ENCODE measurements around the gene RRAD.

The RRAD gene

DNA sequence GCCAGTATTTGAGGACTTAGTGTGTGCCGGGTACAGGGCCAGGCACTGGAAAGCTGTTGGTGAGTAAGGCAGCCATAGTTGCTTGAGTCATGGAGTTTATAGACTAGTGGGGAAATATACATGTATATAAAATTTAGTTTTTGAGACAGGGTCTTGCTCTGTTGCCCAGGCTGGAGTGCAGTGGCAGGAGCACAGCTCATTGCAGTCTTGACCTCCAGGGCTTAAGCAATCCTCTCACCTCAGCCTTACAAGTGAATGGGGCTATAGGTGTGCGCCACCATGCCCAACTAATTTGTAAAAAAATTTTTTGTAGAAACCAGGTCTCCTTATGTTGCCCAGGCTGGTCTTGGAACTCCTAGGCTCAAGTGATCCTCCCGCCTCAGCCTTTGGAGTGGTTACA lies 42.6 kb downstream of the RRAD start:
- H3K4me1 ChIP-seq (ENCODE audit: control extremely low read depth in 1 of 4, control insufficient read depth in 4 of 4, insufficient read depth in 4 of 4, low read length in 3 of 4), result peaks cover 6 to 40% (median 30%) of the 10 kb centered on the region in 4 experiments
- POLR2A ChIA-PET, result no interaction called here
- CTCF ChIA-PET, result interaction anchor here (0.6 to 3.3 kb wide), 8 partner anchors 10 to 62 kb away, joined by 3 to 14 read pairs (median 4); no protein-coding TSS in a partner anchor

DNA sequence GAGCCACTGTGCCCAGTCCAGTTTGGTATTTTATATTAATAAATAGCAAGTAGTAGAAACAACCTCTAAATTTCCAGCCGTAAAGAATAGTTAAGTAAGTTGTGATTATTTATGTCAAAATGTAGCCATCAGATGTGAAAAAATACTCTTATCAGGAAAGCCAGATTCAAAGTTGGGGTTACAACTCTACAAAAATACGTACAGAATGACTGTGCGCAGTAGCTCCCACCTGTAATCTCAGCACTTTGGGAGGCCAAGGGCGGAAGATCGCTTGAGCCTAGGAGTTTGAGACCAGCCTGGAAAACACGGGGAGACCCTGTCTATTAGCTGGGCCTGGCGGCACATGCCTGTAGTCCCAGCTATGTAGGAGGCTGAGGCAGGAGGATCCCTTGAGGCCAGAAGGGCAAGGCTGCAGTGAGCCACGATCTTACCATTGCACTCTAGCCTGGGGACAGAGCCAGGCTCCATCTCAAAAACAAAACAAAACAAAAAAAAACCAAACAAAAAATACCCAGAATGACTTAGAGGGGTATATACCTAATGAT lies 43.3 kb downstream of the RRAD start:
- no peaks in the 10 kb centered on the region for H3K27me3 ChIP-seq (replicated peaks in 2 of 5; ENCODE audit: control insufficient read depth in 4 of 5, insufficient read depth in 5 of 5, low read length in 4 of 5)
- peak in 1 of 3 donors; percentile 26 for DNase-seq
- H3K27ac ChIP-seq (ENCODE audit: insufficient read depth in 1 of 2, low read depth in 1 of 2, low read length in 2 of 2, poor library complexity in 1 of 2, severe bottlenecking in 2 of 2), result no peak overlapping the region
- H3K9me3 ChIP-seq (ENCODE audit: control extremely low read depth in 1 of 5, control insufficient read depth in 4 of 5, insufficient read depth in 2 of 5, low read depth in 1 of 5, low read length in 4 of 5), result no peaks in the 10 kb centered on the region
- WGBS (ENCODE audit: insufficient coverage), result 78% methylated on average over 6 of the region's 8 CpGs
- CTCF ChIA-PET, result interaction anchor here (0.6 to 3.3 kb wide), 10 partner anchors 8 to 273 kb away, joined by 3 to 14 read pairs (median 3); no protein-coding TSS in a partner anchor
- no peak overlapping the region for H3K4me3 ChIP-seq (ENCODE audit: control insufficient read depth in 1 of 7, extremely low read depth in 1 of 7, insufficient read depth in 4 of 7, low read depth in 2 of 7, low read length in 6 of 7)
- peaks cover 15 to 28% (median 19%) of the 10 kb centered on the region in 4 experiments for H3K36me3 ChIP-seq (ENCODE audit: control insufficient read depth in 4 of 4, insufficient read depth in 4 of 4, low read length in 3 of 4)
- POLR2A ChIA-PET, result no interaction called here
- peaks cover 6 to 40% (median 31%) of the 10 kb centered on the region in 4 experiments for H3K4me1 ChIP-seq (ENCODE audit: control extremely low read depth in 1 of 4, control insufficient read depth in 4 of 4, insufficient read depth in 4 of 4, low read length in 3 of 4)

More for the DNA sequence above, 42.6 kb downstream of the RRAD start:
- H3K27me3 ChIP-seq (replicated peaks in 2 of 5; ENCODE audit: control insufficient read depth in 4 of 5, insufficient read depth in 5 of 5, low read length in 4 of 5), result no peaks in the 10 kb centered on the region
- H3K36me3 ChIP-seq (ENCODE audit: control insufficient read depth in 4 of 4, insufficient read depth in 4 of 4, low read length in 3 of 4), result peaks cover 15 to 28% (median 19%) of the 10 kb centered on the region in 4 experiments
- H3K27ac ChIP-seq (ENCODE audit: insufficient read depth in 1 of 2, low read depth in 1 of 2, low read length in 2 of 2, poor library complexity in 1 of 2, severe bottlenecking in 2 of 2), result no peak overlapping the region
- no peaks in the 10 kb centered on the region for H3K9me3 ChIP-seq (ENCODE audit: control extremely low read depth in 1 of 5, control insufficient read depth in 4 of 5, insufficient read depth in 2 of 5, low read depth in 1 of 5, low read length in 4 of 5)
- DNase-seq, result no peak
- H3K4me3 ChIP-seq (ENCODE audit: control insufficient read depth in 1 of 7, extremely low read depth in 1 of 7, insufficient read depth in 4 of 7, low read depth in 2 of 7, low read length in 6 of 7), result no peak overlapping the region
- 100% methylated on average over 1 of the region's 3 CpGs for WGBS (ENCODE audit: insufficient coverage)

- POLR2A ChIA-PET, result no interaction called here
- CTCF ChIA-PET, result interaction anchor here (1.0 to 3.3 kb wide), 11 partner anchors 9 to 273 kb away, joined by 3 to 14 read pairs (median 4); no protein-coding TSS in a partner anchor
- Histone ChIP-seq H3K27ac (ENCODE audit: insufficient read depth in 1 of 2, low read depth in 1 of 2, low read length in 2 of 2, poor library complexity in 1 of 2, severe bottlenecking in 2 of 2) (no peak overlapping the region), H3K27me3 (replicated peaks in 2 of 5; ENCODE audit: control insufficient read depth in 4 of 5, insufficient read depth in 5 of 5, low read length in 4 of 5) (no peaks in the 10 kb centered on the region), H3K36me3 (ENCODE audit: control insufficient read depth in 4 of 4, insufficient read depth in 4 of 4, low read length in 3 of 4) (peaks cover 14 to 25% (median 17%) of the 10 kb centered on the region in 4 experiments), H3K4me1 (ENCODE audit: control extremely low read depth in 1 of 4, control insufficient read depth in 4 of 4, insufficient read depth in 4 of 4, low read length in 3 of 4) (peaks cover 6 to 36% (median 30%) of the 10 kb centered on the region in 4 experiments), H3K9me3 (ENCODE audit: control extremely low read depth in 1 of 5, control insufficient read depth in 4 of 5, insufficient read depth in 2 of 5, low read depth in 1 of 5, low read length in 4 of 5) (no peaks in the 10 kb centered on the region), H3K4me3 (ENCODE audit: control insufficient read depth in 1 of 7, extremely low read depth in 1 of 7, insufficient read depth in 4 of 7, low read depth in 2 of 7, low read length in 6 of 7) (peak overlapping the region in 3 of 7 experiments; percentile 45 to 69 (median 45))
- WGBS (ENCODE audit: insufficient coverage), result 100% methylated on average over 1 of the region's 2 CpGs
- no peak for DNase-seq
These were observed 43.8 kb downstream of the RRAD start for GRCh38 chr16:66881560-66881959.

GRCh38 chr16:66881014-66881417 lies 44.3 kb downstream of the RRAD start:
- POLR2A ChIA-PET, result no interaction called here
- Histone ChIP-seq H3K9me3 (ENCODE audit: control extremely low read depth in 1 of 5, control insufficient read depth in 4 of 5, insufficient read depth in 2 of 5, low read depth in 1 of 5, low read length in 4 of 5) (no peaks in the 10 kb centered on the region), H3K4me1 (ENCODE audit: control extremely low read depth in 1 of 4, control insufficient read depth in 4 of 4, insufficient read depth in 4 of 4, low read length in 3 of 4) (peaks cover 6 to 35% (median 29%) of the 10 kb centered on the region in 4 experiments), H3K4me3 (ENCODE audit: control insufficient read depth in 1 of 7, extremely low read depth in 1 of 7, insufficient read depth in 4 of 7, low read depth in 2 of 7, low read length in 6 of 7) (peak overlapping the region; percentile 53 to 85 (median 74)), H3K27me3 (replicated peaks in 2 of 5; ENCODE audit: control insufficient read depth in 4 of 5, insufficient read depth in 5 of 5, low read length in 4 of 5) (no peaks in the 10 kb centered on the region), H3K27ac (ENCODE audit: insufficient read depth in 1 of 2, low read depth in 1 of 2, low read length in 2 of 2, poor library complexity in 1 of 2, severe bottlenecking in 2 of 2) (no peak overlapping the region), H3K36me3 (ENCODE audit: control insufficient read depth in 4 of 4, insufficient read depth in 4 of 4, low read length in 3 of 4) (peaks cover 8 to 21% (median 16%) of the 10 kb centered on the region in 4 experiments)
- CTCF ChIA-PET, result interaction anchor here (0.8 to 3.3 kb wide), 12 partner anchors 9 to 222 kb away, joined by 3 to 14 read pairs (median 4); no protein-coding TSS in a partner anchor
- peak in 1 of 3 donors; percentile 25 for DNase-seq
- WGBS (ENCODE audit: insufficient coverage), result 0% methylated on average over 12 of the region's 23 CpGs

DNA sequence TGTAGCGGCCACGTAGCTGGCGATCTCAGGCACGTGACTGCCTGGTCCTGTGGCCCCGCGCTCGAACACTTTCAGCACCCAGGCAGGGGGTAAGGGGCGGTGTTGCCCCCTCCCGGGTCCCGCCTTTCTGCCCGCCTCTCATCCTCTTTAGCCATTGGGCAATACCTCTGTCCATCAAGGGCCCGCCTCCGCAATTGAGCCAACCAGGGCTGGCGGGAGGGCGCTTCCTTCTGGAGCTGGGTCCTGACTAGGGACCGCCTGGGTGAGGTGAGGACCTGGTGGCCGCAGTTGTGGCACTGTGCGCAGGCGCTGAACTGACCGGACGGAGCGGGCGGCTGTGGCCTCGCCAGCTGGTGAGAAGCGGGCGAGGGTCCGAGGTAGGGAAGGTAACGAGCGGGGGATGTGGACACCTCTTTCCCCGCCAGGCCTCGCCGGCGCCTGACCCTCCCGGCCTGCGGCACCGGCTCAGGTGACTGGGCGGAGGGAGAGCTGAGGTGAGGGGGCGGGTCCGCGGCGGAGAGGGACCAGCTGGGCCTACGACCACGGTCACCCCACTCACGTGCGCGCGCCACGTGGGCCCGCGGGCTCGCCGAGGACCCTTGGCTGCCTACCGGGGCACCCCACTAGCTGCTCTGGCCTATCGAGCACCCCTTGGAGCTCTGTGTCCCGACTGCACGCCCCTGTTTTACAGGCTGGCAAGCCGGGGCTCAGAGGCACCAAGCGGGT lies 44.9 kb downstream of the RRAD start, which contains the start of gene PDP2:
Gene PDP2, plus strand, starts transcription at position 228 of the 726 bp plus-strand sequence. CDS start 3,770 bp downstream, outside the sequence.
- under 1% methylated on average over 45 of the region's 58 CpGs for WGBS (ENCODE audit: insufficient coverage)
- H3K9me3 ChIP-seq (ENCODE audit: control extremely low read depth in 1 of 5, control insufficient read depth in 4 of 5, insufficient read depth in 2 of 5, low read depth in 1 of 5, low read length in 4 of 5), result no peaks in the 10 kb centered on the region
- H3K36me3 ChIP-seq (ENCODE audit: control insufficient read depth in 4 of 4, insufficient read depth in 4 of 4, low read length in 3 of 4), result peaks cover 7 to 16% (median 12%) of the 10 kb centered on the region in 4 experiments
- ChIA-PET POLR2A (interaction anchor here (0.7 kb wide), 1 partner anchor 9 kb away, joined by 3 read pairs; no protein-coding TSS in a partner anchor), CTCF (interaction anchor here (0.8 to 3.3 kb wide), 12 partner anchors 10 to 222 kb away, joined by 3 to 14 read pairs (median 4); no protein-coding TSS in a partner anchor)
- no peaks in the 10 kb centered on the region for H3K27me3 ChIP-seq (replicated peaks in 2 of 5; ENCODE audit: control insufficient read depth in 4 of 5, insufficient read depth in 5 of 5, low read length in 4 of 5)
- H3K4me1 ChIP-seq (ENCODE audit: control extremely low read depth in 1 of 4, control insufficient read depth in 4 of 4, insufficient read depth in 4 of 4, low read length in 3 of 4), result peaks cover 6 to 35% (median 29%) of the 10 kb centered on the region in 4 experiments
- peak; percentile 89 to 93 (median 91) for DNase-seq
- H3K4me3 ChIP-seq (ENCODE audit: control insufficient read depth in 1 of 7, extremely low read depth in 1 of 7, insufficient read depth in 4 of 7, low read depth in 2 of 7, low read length in 6 of 7), result peak within 1 kb of the TSS; percentile 53 to 85 (median 74)
- H3K27ac ChIP-seq (ENCODE audit: insufficient read depth in 1 of 2, low read depth in 1 of 2, low read length in 2 of 2, poor library complexity in 1 of 2, severe bottlenecking in 2 of 2), result no peak within 1 kb of the TSS

DNA sequence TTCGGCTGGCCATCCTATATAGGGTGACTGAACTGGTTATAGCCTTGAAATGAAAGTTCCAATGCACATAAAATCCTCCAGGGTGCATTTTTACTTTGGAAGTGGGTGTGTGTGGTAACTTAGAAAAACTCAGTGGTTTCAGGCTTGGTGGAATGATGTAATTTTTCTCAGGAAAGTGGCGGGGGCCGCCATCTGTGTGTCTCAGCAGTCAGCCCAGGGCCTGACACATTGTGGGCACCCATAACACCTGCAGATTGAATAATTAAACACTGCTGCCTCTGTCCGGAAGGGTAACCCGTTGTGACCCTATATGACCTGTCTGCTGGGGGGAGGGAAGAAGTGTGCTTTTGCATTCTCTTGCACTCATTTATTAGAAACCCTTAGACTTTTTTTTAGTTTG lies 47.3 kb downstream of the RRAD start:
- Histone ChIP-seq H3K4me1 (ENCODE audit: control extremely low read depth in 1 of 4, control insufficient read depth in 4 of 4, insufficient read depth in 4 of 4, low read length in 3 of 4) (peaks cover 6 to 44% (median 36%) of the 10 kb centered on the region in 4 experiments), H3K9me3 (ENCODE audit: control extremely low read depth in 1 of 5, control insufficient read depth in 4 of 5, insufficient read depth in 2 of 5, low read depth in 1 of 5, low read length in 4 of 5) (no peaks in the 10 kb centered on the region), H3K27ac (ENCODE audit: insufficient read depth in 1 of 2, low read depth in 1 of 2, low read length in 2 of 2, poor library complexity in 1 of 2, severe bottlenecking in 2 of 2) (no peak overlapping the region), H3K4me3 (ENCODE audit: control insufficient read depth in 1 of 7, extremely low read depth in 1 of 7, insufficient read depth in 4 of 7, low read depth in 2 of 7, low read length in 6 of 7) (no peak overlapping the region), H3K27me3 (replicated peaks in 2 of 5; ENCODE audit: control insufficient read depth in 4 of 5, insufficient read depth in 5 of 5, low read length in 4 of 5) (no peaks in the 10 kb centered on the region), H3K36me3 (ENCODE audit: control insufficient read depth in 4 of 4, insufficient read depth in 4 of 4, low read length in 3 of 4) (peaks cover 0 to 2% (median 0%) of the 10 kb centered on the region in 4 experiments)
- ChIA-PET POLR2A (no interaction called here), CTCF (interaction anchor here (0.7 to 1.3 kb wide), 4 partner anchors 12 to 48 kb away, joined by 3 to 4 read pairs (median 3); partner anchors contain the start of gene NAE1)
- peak; percentile 46 to 82 (median 81) for DNase-seq
- WGBS (ENCODE audit: insufficient coverage), result 83% methylated on average over 1 of the region's 5 CpGs
